SK-N-MC (cell line): ENCODE measurements around the gene MACROD2.

ENCODE experiments used
- EZH2 ChIP-seq: fragments of 200-600 bp; sonication (generic); IDR thresholded peaks from one replicate; pipeline ENCODE4 v1.6.1; 2017; ENCODE audit warnings: antibody characterized with exemption
- POLR2AphosphoS5 ChIP-seq: IDR thresholded peaks from 2 replicates; pipeline ENCODE4 v1.6.1; 2012; ENCODE audit warnings: mild to moderate bottlenecking, low read depth, low read length, borderline replicate concordance

- TF ChIP-seq POLR2AphosphoS5 (no peak), EZH2 (no peak)
Observed at GRCh38 chr20:15396026-15396425, 1400.7 kb downstream of the MACROD2 start.
